GM12874 (cell line): Measurements from ENCODE around the gene CTDSPL.

Source experiments
- CTCF ChIP-seq: IDR thresholded peaks from 2 replicates; pipeline ENCODE4 v1.5.1; 2011; ENCODE audit warnings: low read depth, mild to moderate bottlenecking, control low read depth, low read length, moderate library complexity; ENCODE audit not compliant: insufficient read depth

CTDSPL gene

GRCh38 chr3:37921025-37921424 is 59.3 kb downstream of the CTDSPL start:
- TF ChIP-seq CTCF, result no peak

GRCh38 chr3:37922721-37923568 is 61.3 kb downstream of the CTDSPL start:
- no peak for TF ChIP-seq CTCF

- TF ChIP-seq CTCF, result no peak
These were observed 61.9 kb downstream of the CTDSPL start for GRCh38 chr3:37923569-37924040.

GRCh38 chr3:37924453-37924852 is 62.8 kb downstream of the CTDSPL start:
- TF ChIP-seq CTCF, result no peak

- no peak for TF ChIP-seq CTCF
These were observed 63.5 kb downstream of the CTDSPL start for GRCh38 chr3:37925157-37925556.

GRCh38 chr3:37926611-37927010 is 64.9 kb downstream of the CTDSPL start:
- TF ChIP-seq CTCF, result no peak

GRCh38 chr3:37930495-37930894 is 68.8 kb downstream of the CTDSPL start:
- TF ChIP-seq CTCF, result no peak
